ENCODE results near the gene TMEM170A. TPM values are rescaled to one million over a fixed set of nuclear protein-coding genes. Genes with fewer than 3 reads are reported as not detected.

Gene TMEM170A
- total and polyA plus RNA-seq, 10 of the 15 experiments (the other 5 are each of a cell fraction or from before 2014, with no cell fraction given), result 7.3 to 28.2 (median 20.9) TPM

DNA sequence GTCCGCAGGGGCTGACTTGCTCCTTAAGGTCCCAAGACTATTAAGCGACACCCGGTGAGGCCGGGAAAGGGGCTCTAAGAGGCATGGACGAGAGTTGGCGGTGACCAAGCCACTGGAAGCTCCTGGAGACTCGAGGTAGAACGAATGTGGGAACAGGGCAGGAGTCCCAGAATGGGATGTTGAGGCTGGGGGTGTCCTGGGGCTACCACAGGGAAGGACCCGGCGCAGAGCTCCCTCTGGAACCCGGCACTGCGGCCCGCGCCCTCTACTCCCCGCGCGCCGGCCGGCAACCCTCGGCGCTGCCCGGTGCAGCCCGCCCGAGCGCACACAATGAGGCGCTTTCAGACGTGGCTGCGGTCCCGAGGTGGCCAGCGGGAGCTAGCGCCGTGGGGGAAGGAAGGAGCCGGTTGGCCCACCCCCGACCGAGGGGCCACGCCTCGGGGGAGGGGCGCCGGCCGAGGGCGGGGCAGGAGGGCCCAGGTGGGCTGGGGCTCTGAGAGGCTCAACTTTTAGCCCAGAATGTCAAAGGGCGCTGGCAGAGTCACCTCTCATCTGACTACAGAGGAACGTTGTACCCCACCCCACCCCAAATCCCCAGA, 30.7 kb upstream of the TMEM170A start, which contains the start of gene CHST6 (continued):
- TF ChIP-seq BMI1 (IDR thresholded peaks at IDR 0.05; ENCODE audit: borderline replicate concordance), result no peak
- no peak for TF ChIP-seq SIN3A (IDR thresholded peaks at IDR 0.05; ENCODE audit: low read depth, low read length)

- POLR2A ChIA-PET, result no interaction called here
- WGBS (ENCODE audit: insufficient coverage, insufficient replicate concordance, low lambda C conversion rate, missing lambda C conversion rate), result 33% methylated on average over 26 of the region's 26 CpGs
- no peaks in the 10 kb centered on the region for H3K79me2 ChIP-seq (ENCODE audit: control insufficient read depth, insufficient read depth, low read length)
- no peaks in the 10 kb centered on the region for H4K20me1 ChIP-seq (ENCODE audit: control insufficient read depth, insufficient read depth)
- ATAC-seq, result no peak
- H3K4me1 ChIP-seq (ENCODE audit: control insufficient read depth, insufficient read depth, low read length), result peaks cover 13% of the 10 kb centered on the region
- SMC1A ChIA-PET (ENCODE audit: uncharacterized antibody, unreplicated experiment), result no interaction called here
- RAD21 ChIA-PET (ENCODE audit: unreplicated experiment), result no interaction called here
- CTCF ChIA-PET, result interaction anchor here (0.7 to 1.3 kb wide), 4 partner anchors 23 to 27 kb away, joined by 3 to 4 read pairs (median 4); no protein-coding TSS in a partner anchor
- H2AFZ ChIP-seq (ENCODE audit: control insufficient read depth, low read depth, low read length), result peak overlapping the region; percentile 68
- in situ Hi-C loops (cut with MboI), result no loop called here
- no peak for TF ChIP-seq YY1 (IDR thresholded peaks at IDR 0.05; ENCODE audit: low read depth, low read length)
- no peak for TF ChIP-seq ZNF687 (IDR thresholded peaks at IDR 0.05)
- BruUV-seq (replicated peaks), result no TSS peak
- intact Hi-C loops (cut with micrococcal nuclease; ENCODE audit: unreplicated experiment), result no loop called here
- H3K27me3 ChIP-seq (replicated peaks in 1 of 2; ENCODE audit: control insufficient read depth in 2 of 2, insufficient read depth in 2 of 2, low read length in 1 of 2), result no peaks in the 10 kb centered on the region; a peak in 1 of 4 replicates
- H3K36me3 ChIP-seq (ENCODE audit: control insufficient read depth in 2 of 2, insufficient read depth in 2 of 2, low read length in 1 of 2), result no peaks in the 10 kb centered on the region
- peak overlapping the region; percentile 64 for H3K4me3 ChIP-seq
- peak overlapping the region; percentile 72 for H3K4me2 ChIP-seq (ENCODE audit: control insufficient read depth, insufficient read depth)
- no peak for FAIRE-seq
- no peak overlapping the region for H3K27ac ChIP-seq (ENCODE audit: control insufficient read depth, insufficient read depth)
- 0 out of 2 replicates have a peak overlapping the region, but pooled peaks have one; percentile 7 for H3K9ac ChIP-seq (ENCODE audit: control insufficient read depth, insufficient read depth, low read length)
- no peaks in the 10 kb centered on the region for H3K9me3 ChIP-seq (replicated peaks; ENCODE audit: control insufficient read depth, insufficient read depth, low read length)
- no peak for DNase-seq (ENCODE audit: low read depth, low spot score)
Observed at GRCh38 chr16:75494661-75495075, 30.2 kb upstream of the TMEM170A start.
